HepG2 (cell line): ENCODE results near the gene TMEM156. TPM values are rescaled to one million over a fixed set of nuclear protein-coding genes. Genes with fewer than 3 reads are reported as not detected.

Source experiments
- GFI1 ChIP-seq: sonication (generic); formaldehyde crosslinking; IDR thresholded peaks from 2 replicates; pipeline ENCODE4 v1.5.0; 2020; ENCODE audit warnings: missing genetic modification reagents, mild to moderate bottlenecking, borderline replicate concordance
- KLF6 ChIP-seq: IDR thresholded peaks from 2 replicates; pipeline ENCODE4 v1.8.0; 2016; ENCODE audit warnings: missing biosample characterization, missing genetic modification reagents
- MIXL1 ChIP-seq: IDR thresholded peaks from 2 replicates; pipeline ENCODE4 v1.6.1; 2016
- RXRA ChIP-seq: sonication (generic); formaldehyde crosslinking; IDR thresholded peaks from 2 replicates; pipeline ENCODE4 v1.5.1; 2020; ENCODE audit warnings: missing genetic modification reagents
- TAF15 ChIP-seq: fragments of 200-400 bp; formaldehyde crosslinking; IDR thresholded peaks from one replicate; pipeline ENCODE4 v1.6.1; 2018; ENCODE audit warnings: mild to moderate bottlenecking, low read depth, low read length; ENCODE audit not compliant: poor library complexity, severe bottlenecking
- TGIF2 ChIP-seq: IDR thresholded peaks from 2 replicates; pipeline ENCODE4 v1.6.1; 2016; ENCODE audit warnings: control low read depth, missing compliant biosample characterization
- ZNF263 ChIP-seq: sonication (generic); formaldehyde crosslinking; IDR thresholded peaks from 2 replicates; pipeline ENCODE4 v1.4.0; 2020; ENCODE audit warnings: missing genetic modification reagents
- ZNF318 ChIP-seq: sonication (generic); formaldehyde crosslinking; IDR thresholded peaks from 2 replicates; pipeline ENCODE4 v1.4.0; 2020; ENCODE audit warnings: mild to moderate bottlenecking, missing genetic modification reagents
- polyA plus RNA-seq, 8 experiments: library from polyadenylated mRNA; depleted of rRNA in 3 of 8; stranded (reverse) in 7 of 8; unstranded in 1 of 8; fragments of >200 nt; fragmentation: Illumina TruSeq in 4 of 8; extraction: Trizol in 4 of 8; gene quantifications; 2 replicates each; pipeline versions ENCODE4 v1.2.1 to v1.2.3, GENCODE V29; 2011 to 2016; ENCODE audit warnings: low read depth in 4 of 8, missing spikeins in 1 of 8, mixed read lengths in 1 of 8; ENCODE audit not compliant: insufficient read depth in 1 of 8
- total RNA-seq, 5 experiments: library from RNA; depleted of rRNA; stranded (reverse); fragments of >200 nt; fragmentation: Illumina TruSeq; extraction: Trizol; gene quantifications; 2 replicates each; pipeline ENCODE4 v1.2.3, GENCODE V29; 2016; ENCODE audit warnings: low read depth in 1 of 5

TMEM156 gene
- total and polyA plus RNA-seq, 2 of the 13 experiments (the other 11 are each of a cell fraction or from before 2014, with no cell fraction given) = 1.6 TPM; not detected in 1

GRCh38 chr4:39068907-39069306 is 36.7 kb upstream of the TMEM156 start (continued):
- TF ChIP-seq ZNF318 (CRISPR knock-in tag) (no peak), GFI1 (no peak), ZNF263 (CRISPR knock-in tag) (no peak), TAF15 (no peak), RXRA (CRISPR knock-in tag) (no peak), KLF6 (CRISPR knock-in tag) (no peak), TGIF2 (CRISPR knock-in tag) (no peak), MIXL1 (CRISPR knock-in tag) (no peak)
